WI38 (cell line): Measurements from ENCODE around the gene C5orf63.

Source experiments
- H3K4me3 ChIP-seq: 2 replicates; pipeline ENCODE4 v1.5.1; 2011; ENCODE audit warnings: low read depth, mild to moderate bottlenecking, control low read depth, low read length
- CTCF ChIP-seq: IDR thresholded peaks from 2 replicates; pipeline ENCODE4 v1.5.1; 2012; ENCODE audit warnings: low read depth, mild to moderate bottlenecking, control low read depth, low read length

C5orf63 gene

GRCh38 chr5:127097278-127097677 lies 24.0 kb upstream of the C5orf63 start:
- TF ChIP-seq CTCF = no peak

GRCh38 chr5:127096328-127096993 lies 23.2 kb upstream of the C5orf63 start:
- H3K4me3 ChIP-seq = no peak overlapping the region
- no peak for TF ChIP-seq CTCF

More at GRCh38 chr5:127097278-127097677, 24.0 kb upstream of the C5orf63 start:
- no peak overlapping the region for H3K4me3 ChIP-seq

- TF ChIP-seq CTCF = no peak
- no peak overlapping the region for H3K4me3 ChIP-seq
Measured at GRCh38 chr5:127094161-127094814, 21.0 kb upstream of the C5orf63 start.

- no peak for TF ChIP-seq CTCF
- H3K4me3 ChIP-seq = no peak overlapping the region
Measured at GRCh38 chr5:127092690-127093089, 19.4 kb upstream of the C5orf63 start.

- TF ChIP-seq CTCF = no peak
Measured at GRCh38 chr5:127089191-127089590, 15.9 kb upstream of the C5orf63 start.

GRCh38 chr5:127088251-127088650 lies 14.9 kb upstream of the C5orf63 start:
- no peak overlapping the region for H3K4me3 ChIP-seq
- TF ChIP-seq CTCF = no peak

More at GRCh38 chr5:127089191-127089590, 15.9 kb upstream of the C5orf63 start:
- no peak overlapping the region for H3K4me3 ChIP-seq

GRCh38 chr5:127086589-127086988 lies 13.3 kb upstream of the C5orf63 start:
- H3K4me3 ChIP-seq = no peak overlapping the region
- TF ChIP-seq CTCF = no peak
